ENCODE data around the gene KCNQ1. TPM values are rescaled to one million over a fixed set of nuclear protein-coding genes. Genes with fewer than 3 reads are reported as not detected.

The KCNQ1 gene
- total RNA-seq, 1 experiment from 2014 or later: not detected

DNA sequence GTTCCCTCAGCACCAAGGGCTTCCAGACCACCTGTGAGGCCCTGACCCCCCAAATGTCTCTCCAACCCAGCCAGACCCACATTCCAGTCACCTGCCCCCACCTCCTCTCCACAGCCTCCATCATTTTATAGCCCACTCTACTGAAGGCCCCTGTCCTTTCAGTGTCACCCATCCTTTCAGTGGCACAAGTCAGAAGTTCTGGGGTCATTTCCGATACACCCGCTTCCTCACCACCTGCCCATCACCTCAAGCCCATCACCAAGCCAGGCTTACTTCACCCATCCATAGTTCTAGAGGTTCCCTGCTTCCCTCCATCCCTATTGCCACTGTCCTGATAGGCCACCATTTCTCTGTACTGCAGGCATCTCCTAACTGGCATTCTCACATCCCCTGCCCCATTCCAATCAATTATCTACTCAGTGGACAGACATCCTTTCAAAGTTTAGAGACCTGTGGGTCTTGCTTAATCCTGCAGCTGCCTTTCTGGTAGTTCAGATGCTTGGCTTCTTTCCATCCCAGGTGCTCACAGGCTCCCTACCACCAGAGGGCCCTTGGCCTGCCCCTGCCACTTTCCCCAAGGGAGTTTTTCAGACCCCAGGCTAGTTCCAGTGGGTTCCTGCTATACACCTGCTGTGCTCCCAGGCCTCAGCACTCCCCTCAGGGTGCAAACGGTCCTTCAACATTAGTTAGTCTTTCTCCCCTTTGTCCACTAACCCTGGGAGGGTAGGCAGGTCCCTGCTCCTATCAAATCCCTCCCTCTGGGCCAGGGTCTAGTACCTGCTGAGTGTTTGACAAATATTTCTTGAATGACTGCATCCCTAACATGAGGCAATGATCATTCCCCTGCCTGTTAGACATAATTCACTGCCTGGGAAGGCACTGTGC is 247.4 kb downstream of the KCNQ1 start:
- peak; percentile 49 for DNase-seq (ENCODE audit: unreplicated experiment)
- TF ChIP-seq, protein P1, sequence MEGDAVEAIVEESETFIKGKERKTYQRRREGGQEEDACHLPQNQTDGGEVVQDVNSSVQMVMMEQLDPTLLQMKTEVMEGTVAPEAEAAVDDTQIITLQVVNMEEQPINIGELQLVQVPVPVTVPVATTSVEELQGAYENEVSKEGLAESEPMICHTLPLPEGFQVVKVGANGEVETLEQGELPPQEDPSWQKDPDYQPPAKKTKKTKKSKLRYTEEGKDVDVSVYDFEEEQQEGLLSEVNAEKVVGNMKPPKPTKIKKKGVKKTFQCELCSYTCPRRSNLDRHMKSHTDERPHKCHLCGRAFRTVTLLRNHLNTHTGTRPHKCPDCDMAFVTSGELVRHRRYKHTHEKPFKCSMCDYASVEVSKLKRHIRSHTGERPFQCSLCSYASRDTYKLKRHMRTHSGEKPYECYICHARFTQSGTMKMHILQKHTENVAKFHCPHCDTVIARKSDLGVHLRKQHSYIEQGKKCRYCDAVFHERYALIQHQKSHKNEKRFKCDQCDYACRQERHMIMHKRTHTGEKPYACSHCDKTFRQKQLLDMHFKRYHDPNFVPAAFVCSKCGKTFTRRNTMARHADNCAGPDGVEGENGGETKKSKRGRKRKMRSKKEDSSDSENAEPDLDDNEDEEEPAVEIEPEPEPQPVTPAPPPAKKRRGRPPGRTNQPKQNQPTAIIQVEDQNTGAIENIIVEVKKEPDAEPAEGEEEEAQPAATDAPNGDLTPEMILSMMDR (IDR thresholded peaks at IDR 0.05; ENCODE audit: unreplicated experiment): peak; percentile 33
- intact Hi-C loops (cut with micrococcal nuclease): loop anchor here (2.0 kb wide), 1 partner anchor 197 kb away; no protein-coding TSS in a partner anchor
- H3K36me3 Mint-ChIP-seq (ENCODE audit: insufficient read depth, unreplicated experiment): no peaks in the 10 kb centered on the region
- H3K9me3 Mint-ChIP-seq (ENCODE audit: unreplicated experiment): no peaks in the 10 kb centered on the region
- CTCF ChIA-PET: interaction anchor here (0.6 to 1.5 kb wide), 8 partner anchors 9 to 238 kb away, joined by 3 to 6 read pairs (median 4); no protein-coding TSS in a partner anchor
- no TSS peak for BruUV-seq (replicated peaks)
- peaks cover 16% of the 10 kb centered on the region for H3K4me1 Mint-ChIP-seq (ENCODE audit: insufficient read depth, unreplicated experiment)
- H3K27me3 Mint-ChIP-seq (ENCODE audit: insufficient read depth, unreplicated experiment): no peaks in the 10 kb centered on the region
- no peak overlapping the region for H3K4me3 Mint-ChIP-seq (ENCODE audit: unreplicated experiment)
- H3K27ac Mint-ChIP-seq (ENCODE audit: low read depth, unreplicated experiment): peak overlapping the region; percentile 68
- POLR2A ChIA-PET: interaction anchor here (0.8 kb wide), 1 partner anchor 87 kb away, joined by 3 read pairs; no protein-coding TSS in a partner anchor

- Mint-ChIP-seq H3K4me3 (ENCODE audit: unreplicated experiment) (no peak overlapping the region), H3K36me3 (ENCODE audit: insufficient read depth, unreplicated experiment) (no peaks in the 10 kb centered on the region), H3K27ac (ENCODE audit: low read depth, unreplicated experiment) (no peak overlapping the region), H3K9me3 (ENCODE audit: unreplicated experiment) (no peaks in the 10 kb centered on the region), H3K4me1 (ENCODE audit: insufficient read depth, unreplicated experiment) (peaks cover 16% of the 10 kb centered on the region), H3K27me3 (ENCODE audit: insufficient read depth, unreplicated experiment) (no peaks in the 10 kb centered on the region)
- BruUV-seq (replicated peaks): no TSS peak
- ChIA-PET CTCF (interaction anchor here (1.3 to 1.5 kb wide), 4 partner anchors 10 to 195 kb away, joined by 4 to 6 read pairs (median 4); no protein-coding TSS in a partner anchor), POLR2A (interaction anchor here (0.7 kb wide), 1 partner anchor 29 kb away, joined by 3 read pairs; no protein-coding TSS in a partner anchor)
- TF ChIP-seq, protein P1 (IDR thresholded peaks at IDR 0.05; ENCODE audit: unreplicated experiment): no peak
- intact Hi-C loops (cut with micrococcal nuclease): loop anchor here (2.0 kb wide), 1 partner anchor 195 kb away; no protein-coding TSS in a partner anchor
- DNase-seq (ENCODE audit: unreplicated experiment): no peak
Measured at GRCh38 chr11:2693271-2694261, 248.8 kb downstream of the KCNQ1 start.

- peaks cover 16% of the 10 kb centered on the region for H3K4me1 Mint-ChIP-seq (ENCODE audit: insufficient read depth, unreplicated experiment)
- DNase-seq (ENCODE audit: unreplicated experiment): no peak
- no peaks in the 10 kb centered on the region for H3K27me3 Mint-ChIP-seq (ENCODE audit: insufficient read depth, unreplicated experiment)
- H3K9me3 Mint-ChIP-seq (ENCODE audit: unreplicated experiment): no peaks in the 10 kb centered on the region
- peak overlapping the region; percentile 25 for H3K27ac Mint-ChIP-seq (ENCODE audit: low read depth, unreplicated experiment)
- POLR2A ChIA-PET: no interaction called here
- no peaks in the 10 kb centered on the region for H3K36me3 Mint-ChIP-seq (ENCODE audit: insufficient read depth, unreplicated experiment)
- TF ChIP-seq, protein P1 (IDR thresholded peaks at IDR 0.05; ENCODE audit: unreplicated experiment): no peak
- CTCF ChIA-PET: interaction anchor here (0.6 kb wide), 1 partner anchor 23 kb away, joined by 3 read pairs; no protein-coding TSS in a partner anchor
- no TSS peak for BruUV-seq (replicated peaks)
- intact Hi-C loops (cut with micrococcal nuclease): no loop called here
- H3K4me3 Mint-ChIP-seq (ENCODE audit: unreplicated experiment): no peak overlapping the region
Measured at GRCh38 chr11:2694495-2694894, 249.7 kb downstream of the KCNQ1 start.

Data from MCF 10A (cell line).